GM18907 (cell line): Measurements from ENCODE around the gene SSH2.

Experiments used
- ATAC-seq: cut with Tn5 transposase; IDR thresholded peaks from one replicate; pipeline ENCODE4 v1.9.1; 2021; ENCODE audit warnings: mild to moderate bottlenecking, moderate library complexity; ENCODE audit not compliant: unreplicated experiment

Gene SSH2

GRCh38 chr17:29844339-29845048 is 85.5 kb downstream of the SSH2 start:
- ATAC-seq = no peak

- no peak for ATAC-seq
These were observed 89.1 kb downstream of the SSH2 start for GRCh38 chr17:29840884-29841283.

GRCh38 chr17:29839656-29840055 is 90.4 kb downstream of the SSH2 start:
- no peak for ATAC-seq

GRCh38 chr17:29838961-29839360 is 91.1 kb downstream of the SSH2 start:
- no peak for ATAC-seq

- ATAC-seq = no peak
These were observed 92.5 kb downstream of the SSH2 start for GRCh38 chr17:29837531-29837930.

GRCh38 chr17:29836643-29837042 is 93.4 kb downstream of the SSH2 start:
- no peak for ATAC-seq

GRCh38 chr17:29835435-29836351 is 94.3 kb downstream of the SSH2 start:
- no peak for ATAC-seq

GRCh38 chr17:29833801-29834200 is 96.2 kb downstream of the SSH2 start:
- ATAC-seq = no peak

- no peak for ATAC-seq
These were observed 101.2 kb downstream of the SSH2 start for GRCh38 chr17:29828676-29829284.

- ATAC-seq = no peak
These were observed 102.8 kb downstream of the SSH2 start for GRCh38 chr17:29827179-29827578.

GRCh38 chr17:29826114-29826692 is 103.8 kb downstream of the SSH2 start:
- ATAC-seq = no peak

- no peak for ATAC-seq
These were observed 104.4 kb downstream of the SSH2 start for GRCh38 chr17:29825604-29826003.

- ATAC-seq = no peak
These were observed 108.1 kb downstream of the SSH2 start for GRCh38 chr17:29821897-29822296.

- ATAC-seq = no peak
These were observed 109.6 kb downstream of the SSH2 start for GRCh38 chr17:29820425-29820824.

- no peak for ATAC-seq
These were observed 122.3 kb downstream of the SSH2 start for GRCh38 chr17:29807520-29808361.

GRCh38 chr17:29802246-29802645 is 127.8 kb downstream of the SSH2 start:
- ATAC-seq = no peak

GRCh38 chr17:29800457-29800856 is 129.6 kb downstream of the SSH2 start:
- ATAC-seq = no peak

- no peak for ATAC-seq
These were observed 133.4 kb downstream of the SSH2 start for GRCh38 chr17:29796652-29797051.

- ATAC-seq = no peak
These were observed 136.5 kb downstream of the SSH2 start for GRCh38 chr17:29793501-29793900.

- ATAC-seq = no peak
These were observed 138.5 kb downstream of the SSH2 start for GRCh38 chr17:29791336-29792080.
